ENCODE results near the gene CLEC4A. TPM values are rescaled to one million over a fixed set of nuclear protein-coding genes. Genes with fewer than 3 reads are reported as not detected.

Gene CLEC4A
- total RNA-seq, 1 experiment from 2014 or later = 0.37 TPM

GRCh38 chr12:8081251-8081920, 42.0 kb upstream of the CLEC4A start:
- no CpG with 5 or more reads among the region's 15 CpGs for WGBS (ENCODE audit: extremely low coverage, insufficient read length, low lambda C conversion rate)

More at GRCh38 chr12:8081251-8081920, 42.0 kb upstream of the CLEC4A start:
- Histone ChIP-seq H3K4me2 (ENCODE audit: insufficient read depth, insufficient read length, low read length) (peak overlapping the region; percentile 94), H3K23me2 (ENCODE audit: insufficient read length, low read depth, low read length, poor library complexity, severe bottlenecking) (peaks cover 9% of the 10 kb centered on the region), H2AFZ (ENCODE audit: low read length) (peak overlapping the region; percentile 35), H2BK12ac (ENCODE audit: insufficient read length, low read depth, low read length) (no peak overlapping the region), H3K79me2 (ENCODE audit: insufficient read depth, low read length) (peaks cover 4% of the 10 kb centered on the region; the same call in 1 of the 2 replicates), H2BK120ac (ENCODE audit: low read depth, low read length, poor library complexity, severe bottlenecking) (peak overlapping the region; percentile 3), H3K14ac (ENCODE audit: insufficient read depth, low read length) (peak overlapping the region; percentile 84; the same call in 1 of the 2 replicates), H4K8ac (replicated peaks; ENCODE audit: insufficient read length, low read depth, low read length) (no peak overlapping the region), H4K91ac (ENCODE audit: insufficient read length, low read depth, low read length) (no peak overlapping the region), H2BK15ac (ENCODE audit: low read depth, low read length) (no peak overlapping the region), H2BK5ac (ENCODE audit: insufficient read length, low read length) (peak overlapping the region; percentile 79), H3K79me1 (ENCODE audit: insufficient read depth, low read depth, low read length, poor library complexity, severe bottlenecking) (peaks cover 4% of the 10 kb centered on the region), H3K23ac (ENCODE audit: insufficient read length, low read depth, low read length) (no peak overlapping the region), H4K5ac (ENCODE audit: insufficient read length, low read depth, low read length) (peak overlapping the region; percentile 73), H3K56ac (ENCODE audit: insufficient read length, low read depth, low read length) (peak overlapping the region; percentile 69), H3K27me3 (ENCODE audit: insufficient read depth, low read length) (no peaks in the 10 kb centered on the region), H3K9me3 (ENCODE audit: control insufficient read depth, low read depth, low read length) (no peaks in the 10 kb centered on the region), H3T11ph (ENCODE audit: low read length) (no peak overlapping the region), H2AK5ac (ENCODE audit: insufficient read length, low read length) (no peak overlapping the region), H3K4ac (ENCODE audit: low read depth, low read length) (no peak overlapping the region), H3K18ac (ENCODE audit: insufficient read length, low read depth, low read length) (peak overlapping the region; percentile 88), H4K20me1 (ENCODE audit: control insufficient read depth, insufficient read depth, insufficient read length) (no peaks in the 10 kb centered on the region), H2BK20ac (ENCODE audit: low read depth, low read length, poor library complexity, severe bottlenecking) (no peak overlapping the region), H3K9ac (ENCODE audit: extremely low read depth, insufficient read length, low read length) (peak overlapping the region; percentile 90), H3K4me1 (ENCODE audit: insufficient read depth, low read length) (no peaks in the 10 kb centered on the region; the same call in 1 of the 2 replicates), H3K27ac (ENCODE audit: insufficient read length, low read depth, low read length) (peak overlapping the region; percentile 98)
- Mint-ChIP-seq H3K27me3 (ENCODE audit: low read depth) (no peaks in the 10 kb centered on the region), H3K4me3 (peak overlapping the region; percentile 93 to 95), H3K27ac (peak overlapping the region; percentile 40 to 98 (median 91)), H3K9me3 (no peaks in the 10 kb centered on the region), H3K36me3 (ENCODE audit: insufficient read depth in 1 of 3, low read depth in 3 of 3) (peaks cover 0 to 2% (median 0%) of the 10 kb centered on the region in 3 experiments; a peak in 1 of 7 replicates), H3K4me1 (peaks cover 27 to 29% of the 10 kb centered on the region in 2 experiments)
- TF ChIP-seq CTCF (conservative IDR thresholded peaks at IDR 0.05) = no peak
- no peak for DNase-seq
